Mesenchymal stem cell (in vitro differentiated cells and primary cell): ENCODE results near the gene PCDHGA10.

Experiments used
- DNase-seq: peaks from one replicate; pipeline ENCODE4 v3.0.0-alpha.2; 2013
- H2AFZ ChIP-seq: one replicate; pipeline ENCODE4 v1.6.1; 2013; ENCODE audit warnings: low read depth, mild to moderate bottlenecking, control low read depth, inconsistent platforms, low read length, moderate library complexity
- H2AK5ac ChIP-seq: 2 replicates; pipeline ENCODE4 v1.6.1; 2013; ENCODE audit warnings: low read length, moderate library complexity, mild to moderate bottlenecking, inconsistent platforms; ENCODE audit not compliant: severe bottlenecking
- H2BK120ac ChIP-seq: one replicate; pipeline ENCODE4 v1.6.1; 2013; ENCODE audit warnings: low read depth, mild to moderate bottlenecking, inconsistent platforms, low read length, moderate library complexity
- H2BK12ac ChIP-seq, 2 experiments: one replicate each; pipeline ENCODE4 v1.6.1; 2013; ENCODE audit warnings: inconsistent platforms in 2 of 2, low read length in 2 of 2, mild to moderate bottlenecking in 2 of 2, moderate library complexity in 2 of 2, control low read depth in 1 of 2
- H2BK15ac ChIP-seq: one replicate; pipeline ENCODE4 v1.6.1; 2013; ENCODE audit warnings: mild to moderate bottlenecking, low read depth, inconsistent platforms; ENCODE audit not compliant: poor library complexity, severe bottlenecking
- H2BK5ac ChIP-seq: 2 replicates; pipeline ENCODE4 v1.6.1; 2013; ENCODE audit warnings: low read depth, mild to moderate bottlenecking, low read length, control low read depth, inconsistent platforms; ENCODE audit not compliant: poor library complexity, severe bottlenecking
- H3K14ac ChIP-seq, 2 experiments: one replicate each; pipeline ENCODE4 v1.6.1; 2013; ENCODE audit warnings: inconsistent platforms in 2 of 2, low read length in 2 of 2, control low read depth in 1 of 2, mild to moderate bottlenecking in 1 of 2, moderate library complexity in 1 of 2
- H3K18ac ChIP-seq, 2 experiments: one replicate each; pipeline ENCODE4 v1.6.1; 2013; ENCODE audit warnings: inconsistent platforms in 2 of 2, low read length in 2 of 2, control low read depth in 1 of 2, low read depth in 1 of 2, mild to moderate bottlenecking in 1 of 2
- H3K23ac ChIP-seq, 2 experiments: one replicate each; pipeline ENCODE4 v1.6.1; 2013; ENCODE audit warnings: inconsistent platforms in 2 of 2, low read length in 2 of 2, mild to moderate bottlenecking in 2 of 2, moderate library complexity in 2 of 2, control low read depth in 1 of 2
- H3K27ac ChIP-seq: 2 replicates; pipeline ENCODE4 v1.5.1; 2013; ENCODE audit warnings: mild to moderate bottlenecking, moderate library complexity, low read length, control low read depth, inconsistent platforms; ENCODE audit not compliant: poor library complexity, severe bottlenecking
- H3K27me3 ChIP-seq, 2 experiments: 2 replicates each; pipeline versions ENCODE4 v1.6.1 to v1.7.0; 2013; ENCODE audit warnings: low read length in 2 of 2, mild to moderate bottlenecking in 2 of 2, moderate library complexity in 2 of 2, control low read depth in 1 of 2, inconsistent platforms in 1 of 2; ENCODE audit not compliant: control insufficient read depth in 1 of 2, insufficient read depth in 1 of 2
- H3K36me3 ChIP-seq, 2 experiments: 2 replicates each; pipeline versions ENCODE4 v1.6.1 to v1.7.0; 2013; ENCODE audit warnings: low read length in 2 of 2, control low read depth in 1 of 2, inconsistent platforms in 1 of 2, low read depth in 1 of 2, mild to moderate bottlenecking in 1 of 2; ENCODE audit not compliant: insufficient read depth in 2 of 2, control insufficient read depth in 1 of 2
- H3K4ac ChIP-seq, 2 experiments: one replicate each; pipeline ENCODE4 v1.6.1; 2013; ENCODE audit warnings: inconsistent platforms in 2 of 2, low read length in 2 of 2, mild to moderate bottlenecking in 2 of 2, moderate library complexity in 2 of 2, control low read depth in 1 of 2, low read depth in 1 of 2
- H3K4me1 ChIP-seq: 2 replicates; pipeline ENCODE4 v1.6.1; 2013; ENCODE audit warnings: low read depth, low read length, control low read depth; ENCODE audit not compliant: control insufficient read depth, insufficient read depth
- H3K4me2 ChIP-seq: 2 replicates; pipeline ENCODE4 v1.6.1; 2013; ENCODE audit warnings: low read length, mild to moderate bottlenecking, inconsistent platforms; ENCODE audit not compliant: poor library complexity, severe bottlenecking
- H3K4me3 ChIP-seq, 2 experiments: 2 replicates each; pipeline versions ENCODE4 v1.5.1 to v1.7.0; 2013; ENCODE audit warnings: low read length in 2 of 2, mild to moderate bottlenecking in 2 of 2, control low read depth in 1 of 2, low read depth in 1 of 2; ENCODE audit not compliant: insufficient read depth in 1 of 2
- H3K79me1 ChIP-seq: replicated peaks from 2 replicates; pipeline ENCODE4 v1.6.1; 2013; ENCODE audit warnings: mild to moderate bottlenecking, control low read depth, low read length, inconsistent platforms; ENCODE audit not compliant: poor library complexity, severe bottlenecking
- H3K9ac ChIP-seq: 2 replicates; pipeline ENCODE4 v1.7.0; 2013; ENCODE audit warnings: mild to moderate bottlenecking, low read length, moderate library complexity
- H3K9me3 ChIP-seq: 2 replicates; pipeline ENCODE4 v1.7.0; 2013; ENCODE audit warnings: mild to moderate bottlenecking, low read length; ENCODE audit not compliant: control insufficient read depth
- H4K8ac ChIP-seq: one replicate; pipeline ENCODE4 v1.6.1; 2013; ENCODE audit warnings: inconsistent platforms, mild to moderate bottlenecking, low read length, moderate library complexity
- H4K91ac ChIP-seq: one replicate; pipeline ENCODE4 v1.6.1; 2013; ENCODE audit warnings: mild to moderate bottlenecking, low read length, inconsistent platforms
- WGBS: methylation state at CpG from one replicate; pipeline ENCODE4 v1.1.7; 2013; ENCODE audit warnings: mixed read lengths; 5-methylcytosine and 5-hydroxymethylcytosine counted together

PCDHGA10 gene

DNA sequence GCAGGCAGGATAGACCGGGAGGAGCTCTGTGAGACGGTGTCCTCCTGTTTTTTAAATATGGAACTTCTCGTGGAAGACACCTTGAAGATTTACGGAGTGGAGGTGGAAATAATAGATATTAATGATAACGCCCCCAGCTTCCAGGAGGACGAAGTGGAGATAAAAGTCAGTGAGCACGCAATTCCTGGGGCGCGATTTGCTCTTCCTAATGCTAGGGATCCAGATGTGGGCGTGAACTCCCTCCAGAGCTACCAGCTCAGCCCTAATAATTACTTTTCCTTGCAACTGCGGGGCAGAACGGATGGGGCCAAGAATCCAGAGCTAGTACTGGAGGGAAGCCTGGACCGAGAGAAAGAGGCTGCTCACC is 8.7 kb downstream of the PCDHGA10 start:
- DNase-seq = no peak
- peak overlapping the region in 1 of 2 experiments; percentile 80 for H3K4me3 ChIP-seq
- no peak overlapping the region for H2BK15ac ChIP-seq
- H3K9me3 ChIP-seq = peaks cover 28% of the 10 kb centered on the region
- H2BK120ac ChIP-seq = no peak overlapping the region
- no peak overlapping the region for H3K14ac ChIP-seq
- no peak overlapping the region for H3K4me2 ChIP-seq
- H2BK12ac ChIP-seq = no peak overlapping the region
- no peak overlapping the region for H3K27ac ChIP-seq
- H3K36me3 ChIP-seq = peaks cover 17 to 44% of the 10 kb centered on the region in 2 experiments
- peak overlapping the region; percentile 77 for H3K9ac ChIP-seq
- no peak overlapping the region for H3K23ac ChIP-seq
- no peak overlapping the region for H2AFZ ChIP-seq
- H3K79me1 ChIP-seq = peaks cover 45% of the 10 kb centered on the region
- H4K8ac ChIP-seq = no peak overlapping the region
- H2AK5ac ChIP-seq = no peak overlapping the region
- no peak overlapping the region for H2BK5ac ChIP-seq
- 85% methylated on average over 13 of the region's 13 CpGs for WGBS
- H3K4me1 ChIP-seq = peaks cover 8% of the 10 kb centered on the region
- H4K91ac ChIP-seq = no peak overlapping the region
- no peaks in the 10 kb centered on the region for H3K27me3 ChIP-seq
- H3K18ac ChIP-seq = no peak overlapping the region
- no peak overlapping the region for H3K4ac ChIP-seq

DNA sequence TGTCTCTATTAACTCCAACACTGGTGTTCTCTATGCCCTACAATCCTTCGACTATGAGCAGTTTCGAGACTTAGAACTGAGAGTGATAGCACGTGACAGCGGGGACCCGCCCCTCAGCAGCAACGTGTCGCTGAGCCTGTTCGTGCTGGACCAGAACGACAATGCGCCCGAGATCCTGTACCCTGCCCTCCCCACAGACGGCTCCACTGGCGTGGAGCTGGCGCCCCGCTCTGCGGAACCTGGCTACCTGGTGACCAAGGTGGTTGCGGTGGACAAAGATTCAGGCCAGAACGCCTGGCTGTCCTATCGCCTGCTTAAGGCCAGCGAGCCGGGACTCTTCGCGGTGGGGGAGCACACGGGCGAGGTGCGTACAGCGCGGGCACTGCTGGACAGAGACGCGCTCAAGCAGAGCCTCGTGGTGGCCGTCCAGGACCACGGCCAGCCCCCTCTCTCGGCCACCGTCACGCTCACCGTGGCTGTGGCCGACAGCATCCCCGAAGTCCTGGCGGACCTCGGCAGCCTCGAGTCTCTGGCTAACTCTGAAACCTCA is 10.0 kb downstream of the PCDHGA10 start:
- 97% methylated on average over 42 of the region's 42 CpGs for WGBS
- H3K27me3 ChIP-seq = no peaks in the 10 kb centered on the region
- no peak overlapping the region for H2BK15ac ChIP-seq

DNA sequence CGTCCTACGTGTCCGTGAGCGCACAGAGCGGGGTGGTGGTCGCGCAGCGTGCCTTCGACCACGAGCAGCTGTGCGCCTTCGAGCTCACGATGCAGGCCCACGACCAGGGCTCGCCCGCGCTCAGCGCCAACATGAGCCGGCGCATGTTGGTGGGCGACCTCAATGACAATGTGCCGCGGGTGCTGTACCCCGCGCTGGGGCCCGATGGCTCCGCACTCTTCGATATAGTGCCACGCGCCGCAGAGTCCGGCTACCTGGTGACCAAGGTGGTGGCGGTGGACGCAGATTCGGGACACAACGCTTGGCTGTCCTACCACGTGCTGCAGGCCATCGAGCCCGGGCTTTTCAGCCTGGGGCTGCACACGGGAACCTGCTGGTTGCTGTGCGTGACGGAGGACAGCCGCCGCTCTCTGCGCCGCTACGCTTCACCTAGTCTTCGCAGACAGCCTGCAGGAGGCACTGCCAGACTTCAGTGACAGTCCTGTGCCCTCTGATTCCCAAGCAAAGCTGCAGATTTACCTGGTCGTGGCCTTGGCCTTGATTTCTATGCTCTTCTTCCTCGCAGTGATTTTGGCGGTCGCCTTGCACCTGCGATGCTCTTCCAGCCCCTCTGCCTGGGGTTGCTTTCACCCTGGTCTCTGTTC is 15.1 kb downstream of the PCDHGA10 start:
- Histone ChIP-seq H4K8ac (no peak overlapping the region), H2AK5ac (no peak overlapping the region), H2BK120ac (no peak overlapping the region), H3K14ac (no peak overlapping the region), H3K18ac (no peak overlapping the region), H3K23ac (no peak overlapping the region), H3K4me2 (no peak overlapping the region), H2AFZ (no peak overlapping the region), H3K4me1 (peaks cover 2% of the 10 kb centered on the region), H3K79me1 (peaks cover 28% of the 10 kb centered on the region), H2BK12ac (no peak overlapping the region), H2BK5ac (no peak overlapping the region), H3K36me3 (peaks cover 30 to 43% of the 10 kb centered on the region in 2 experiments), H3K9me3 (peaks cover 30% of the 10 kb centered on the region), H3K4me3 (peak overlapping the region; percentile 31 to 39), H3K27ac (no peak overlapping the region), H3K4ac (no peak overlapping the region), H4K91ac (no peak overlapping the region), H2BK15ac (no peak overlapping the region), H3K9ac (no peak overlapping the region), H3K27me3 (no peaks in the 10 kb centered on the region)
- DNase-seq = no peak
- WGBS = 98% methylated on average over 53 of the region's 53 CpGs

More for the DNA sequence above, 10.0 kb downstream of the PCDHGA10 start:
- H3K79me1 ChIP-seq = peaks cover 53% of the 10 kb centered on the region
- H2BK5ac ChIP-seq = no peak overlapping the region
- no peak overlapping the region for H3K14ac ChIP-seq
- DNase-seq = no peak
- peak overlapping the region in 1 of 2 experiments; percentile 80 for H3K4me3 ChIP-seq
- H3K36me3 ChIP-seq = peaks cover 29 to 54% of the 10 kb centered on the region in 2 experiments
- H3K27ac ChIP-seq = no peak overlapping the region
- no peak overlapping the region for H3K18ac ChIP-seq
- H2BK120ac ChIP-seq = no peak overlapping the region
- H3K9me3 ChIP-seq = peaks cover 38% of the 10 kb centered on the region
- H2AFZ ChIP-seq = no peak overlapping the region
- H4K8ac ChIP-seq = no peak overlapping the region
- H3K4ac ChIP-seq = no peak overlapping the region
- H3K4me1 ChIP-seq = peaks cover 10% of the 10 kb centered on the region
- H2AK5ac ChIP-seq = no peak overlapping the region
- no peak overlapping the region for H3K4me2 ChIP-seq
- H2BK12ac ChIP-seq = no peak overlapping the region
- no peak overlapping the region for H4K91ac ChIP-seq
- H3K9ac ChIP-seq = no peak overlapping the region
- H3K23ac ChIP-seq = no peak overlapping the region

DNA sequence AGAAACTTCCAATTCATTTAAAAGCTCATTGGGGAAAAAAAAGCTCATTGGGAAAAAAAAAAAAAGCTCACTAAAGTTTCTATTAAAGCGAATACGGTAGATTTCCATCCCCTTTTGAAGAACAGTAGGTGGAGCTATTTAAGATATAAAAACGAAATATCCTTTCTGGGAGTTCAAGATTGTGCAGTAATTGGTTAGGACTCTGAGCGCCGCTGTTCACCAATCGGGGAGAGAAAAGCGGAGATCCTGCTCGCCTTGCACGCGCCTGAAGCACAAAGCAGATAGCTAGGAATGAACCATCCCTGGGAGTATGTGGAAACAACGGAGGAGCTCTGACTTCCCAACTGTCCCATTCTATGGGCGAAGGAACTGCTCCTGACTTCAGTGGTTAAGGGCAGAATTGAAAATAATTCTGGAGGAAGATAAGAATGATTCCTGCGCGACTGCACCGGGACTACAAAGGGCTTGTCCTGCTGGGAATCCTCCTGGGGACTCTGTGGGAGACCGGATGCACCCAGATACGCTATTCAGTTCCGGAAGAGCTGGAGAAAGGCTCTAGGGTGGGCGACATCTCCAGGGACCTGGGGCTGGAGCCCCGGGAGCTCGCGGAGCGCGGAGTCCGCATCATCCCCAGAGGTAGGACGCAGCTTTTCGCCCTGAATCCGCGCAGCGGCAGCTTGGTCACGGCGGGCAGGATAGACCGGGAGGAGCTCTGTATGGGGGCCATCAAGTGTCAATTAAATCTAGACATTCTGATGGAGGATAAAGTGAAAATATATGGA is 17.7 kb downstream of the PCDHGA10 start, which contains the start of gene PCDHGA12:
Gene PCDHGA12 (plus strand): TSS at position 176 of the 782 bp plus-strand sequence. CDS start 253 bp downstream, at position 429.
- peak within 1 kb of the TSS; percentile 79 for H3K9ac ChIP-seq
- 98% methylated on average over 32 of the region's 33 CpGs for WGBS
- no peak within 1 kb of the TSS for H4K91ac ChIP-seq
- H2BK12ac ChIP-seq = no peak within 1 kb of the TSS
- no peak within 1 kb of the TSS for H3K18ac ChIP-seq
- no peak within 1 kb of the TSS for H3K4ac ChIP-seq
- no peak within 1 kb of the TSS for H2AK5ac ChIP-seq
- no peak within 1 kb of the TSS for H2AFZ ChIP-seq
- no peak for DNase-seq
- no peak within 1 kb of the TSS for H2BK120ac ChIP-seq
- peaks cover 23% of the 10 kb centered on the region for H3K79me1 ChIP-seq
- no peaks in the 10 kb centered on the region for H3K27me3 ChIP-seq
- H3K14ac ChIP-seq = no peak within 1 kb of the TSS
- H2BK5ac ChIP-seq = no peak within 1 kb of the TSS
- H3K27ac ChIP-seq = no peak within 1 kb of the TSS
- H3K4me3 ChIP-seq = peak within 1 kb of the TSS in 1 of 2 experiments; percentile 80
- peaks cover 24 to 37% of the 10 kb centered on the region in 2 experiments for H3K36me3 ChIP-seq
- no peak within 1 kb of the TSS for H3K23ac ChIP-seq
- H3K9me3 ChIP-seq = peaks cover 25% of the 10 kb centered on the region
- peaks cover 2% of the 10 kb centered on the region for H3K4me1 ChIP-seq
- H3K4me2 ChIP-seq = no peak within 1 kb of the TSS
- H4K8ac ChIP-seq = no peak within 1 kb of the TSS
- no peak within 1 kb of the TSS for H2BK15ac ChIP-seq
